ENCODE measurements around the gene INO80E.

INO80E gene

GRCh38 chr16:30028438-30029076 is 32.5 kb downstream of the INO80E start:
- TF ChIP-seq CTCF (IDR thresholded peaks at IDR 0.05; ENCODE audit: unreplicated experiment in 3 of 3), result no peak
- H3K4me3 Mint-ChIP-seq, result no peak overlapping the region
- no peaks in the 10 kb centered on the region for H3K9me3 Mint-ChIP-seq
- H3K27ac Mint-ChIP-seq, result no peak overlapping the region
- no peaks in the 10 kb centered on the region for H3K36me3 Mint-ChIP-seq (ENCODE audit: low read depth)
- peaks cover 19% of the 10 kb centered on the region for H3K4me1 Mint-ChIP-seq
- H3K27me3 Mint-ChIP-seq (ENCODE audit: low read depth), result peaks cover 53% of the 10 kb centered on the region

DNA sequence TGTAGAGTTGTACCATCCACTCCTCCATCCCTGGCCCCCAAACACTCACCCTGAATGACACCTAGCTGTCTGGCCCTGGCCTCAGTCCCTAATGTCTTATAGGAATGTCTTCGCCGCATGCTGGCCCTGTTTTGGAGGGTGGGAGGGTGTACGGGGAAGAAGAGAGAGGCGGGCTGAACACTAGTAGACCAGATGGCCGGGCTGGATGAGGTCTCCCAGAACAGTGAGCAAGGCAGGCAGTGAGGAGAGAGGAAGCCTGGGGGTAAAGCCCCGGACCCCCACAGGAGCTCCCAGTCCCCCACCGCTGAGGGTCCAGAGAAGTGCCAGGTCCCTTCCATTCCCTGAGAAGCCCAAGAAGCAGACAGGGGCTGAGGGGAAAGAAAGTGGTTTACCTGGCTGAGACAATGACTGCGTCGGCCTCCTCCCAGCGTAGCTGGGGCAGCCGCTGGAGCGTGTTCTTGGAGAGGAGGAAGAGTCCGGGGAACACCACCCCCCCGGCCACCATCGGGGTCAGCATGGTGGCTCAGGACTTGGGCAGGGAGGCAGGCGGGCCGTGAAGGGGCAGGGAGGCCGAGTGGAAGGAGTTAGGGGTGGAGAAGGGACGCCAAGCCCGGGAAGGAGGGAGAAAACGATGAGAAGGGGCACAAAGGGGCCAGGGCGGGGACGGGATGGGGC is 34.1 kb downstream of the INO80E start:
- H3K27ac Mint-ChIP-seq, result no peak overlapping the region

GRCh38 chr16:30030841-30031413 is 34.9 kb downstream of the INO80E start, which contains the start of gene TLCD3B:
Gene TLCD3B (minus strand): TSS chr16:30031271. CDS start chr16:30030527, 744 bp downstream.
- Mint-ChIP-seq H3K27me3 (ENCODE audit: low read depth) (peaks cover 69% of the 10 kb centered on the region), H3K4me1 (peaks cover 19% of the 10 kb centered on the region), H3K36me3 (ENCODE audit: low read depth) (no peaks in the 10 kb centered on the region), H3K9me3 (no peaks in the 10 kb centered on the region), H3K4me3 (peak within 1 kb of the TSS; percentile 72 to 78 (median 73)), H3K27ac (peak within 1 kb of the TSS in 1 of 3 experiments; percentile 59)
- TF ChIP-seq CTCF (IDR thresholded peaks at IDR 0.05; ENCODE audit: unreplicated experiment in 3 of 3), result no peak

More for the DNA sequence above, 34.1 kb downstream of the INO80E start:
- no peaks in the 10 kb centered on the region for H3K9me3 Mint-ChIP-seq
- no peaks in the 10 kb centered on the region for H3K36me3 Mint-ChIP-seq (ENCODE audit: low read depth)
- peak overlapping the region; percentile 45 to 73 (median 46) for H3K4me3 Mint-ChIP-seq
- H3K27me3 Mint-ChIP-seq (ENCODE audit: low read depth), result peaks cover 61% of the 10 kb centered on the region
- H3K4me1 Mint-ChIP-seq, result peaks cover 19% of the 10 kb centered on the region
- TF ChIP-seq CTCF (IDR thresholded peaks at IDR 0.05; ENCODE audit: unreplicated experiment in 3 of 3), result no peak

GRCh38 chr16:30031477-30031918 is 35.5 kb downstream of the INO80E start:
- peak overlapping the region in 2 of 3 experiments; percentile 41 to 46 for H3K4me3 Mint-ChIP-seq
- H3K36me3 Mint-ChIP-seq (ENCODE audit: low read depth), result no peaks in the 10 kb centered on the region
- H3K27me3 Mint-ChIP-seq (ENCODE audit: low read depth), result peaks cover 71% of the 10 kb centered on the region
- H3K9me3 Mint-ChIP-seq, result no peaks in the 10 kb centered on the region
- peaks cover 19% of the 10 kb centered on the region for H3K4me1 Mint-ChIP-seq
- H3K27ac Mint-ChIP-seq, result no peak overlapping the region
- no peak for TF ChIP-seq CTCF (IDR thresholded peaks at IDR 0.05; ENCODE audit: unreplicated experiment in 3 of 3)

DNA sequence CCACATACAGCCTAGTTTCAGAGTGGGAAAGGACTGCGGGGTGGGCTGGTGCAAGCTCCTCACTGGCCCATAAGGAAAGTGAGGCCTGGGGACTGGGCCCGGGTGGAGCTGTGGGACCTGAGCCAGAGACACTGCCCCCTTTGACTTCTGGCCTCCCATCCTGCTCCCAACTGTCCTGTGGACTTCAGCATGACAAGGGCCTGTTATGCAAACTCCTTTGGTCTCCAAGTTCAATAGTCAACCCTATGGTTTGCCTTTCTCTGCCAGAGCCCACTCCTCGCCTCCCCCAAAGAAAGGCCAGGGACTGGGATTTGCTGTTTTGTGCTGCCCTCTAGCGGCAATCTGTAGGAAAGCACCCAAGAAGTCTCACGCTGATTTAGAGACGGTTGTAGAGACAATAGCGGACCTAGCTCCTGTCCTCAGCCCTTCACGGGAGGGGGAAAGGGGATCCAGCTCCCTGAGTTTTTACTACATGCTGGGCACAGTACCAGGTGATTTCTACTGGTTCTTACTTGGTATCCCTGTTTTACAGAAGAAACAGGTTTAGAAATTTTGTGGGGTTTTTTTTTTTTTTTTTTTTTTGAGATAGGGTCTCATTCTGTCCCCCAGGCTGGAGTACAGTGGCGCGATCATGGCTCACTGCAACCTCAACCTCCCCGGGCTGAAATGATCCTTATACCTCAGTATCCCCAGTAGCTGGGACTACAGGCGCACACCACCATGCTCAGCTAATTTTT is 36.2 kb downstream of the INO80E start:
- Mint-ChIP-seq H3K4me1 (peaks cover 18% of the 10 kb centered on the region), H3K4me3 (peak overlapping the region; percentile 72 to 78 (median 72)), H3K36me3 (ENCODE audit: low read depth) (no peaks in the 10 kb centered on the region), H3K9me3 (no peaks in the 10 kb centered on the region), H3K27me3 (ENCODE audit: low read depth) (peaks cover 67% of the 10 kb centered on the region), H3K27ac (peak overlapping the region in 1 of 3 experiments; percentile 59)
- TF ChIP-seq CTCF (IDR thresholded peaks at IDR 0.05; ENCODE audit: unreplicated experiment in 3 of 3), result peak; percentile 68 to 82 (median 74)

Measured in nephron (organoid).